NCI-H2196 (cell line): ENCODE measurements around the gene MYOZ3.

Experiments
- DNase-seq: peaks from one replicate; lab custom pipeline; 2025; ENCODE audit not compliant: unreplicated experiment; lab: John Stamatoyannopoulos, UW

The MYOZ3 gene

GRCh38 chr5:150626853-150627276 lies 34.2 kb upstream of the MYOZ3 start:
- no peak for DNase-seq

- DNase-seq, result no peak
Observed at GRCh38 chr5:150627731-150628545, 33.1 kb upstream of the MYOZ3 start.

GRCh38 chr5:150628936-150629485 lies 32.0 kb upstream of the MYOZ3 start:
- DNase-seq, result no peak

GRCh38 chr5:150630016-150630415 lies 31.0 kb upstream of the MYOZ3 start:
- DNase-seq, result no peak

- no peak for DNase-seq
Observed at GRCh38 chr5:150630461-150631325, 30.4 kb upstream of the MYOZ3 start.

GRCh38 chr5:150631326-150631701 lies 29.7 kb upstream of the MYOZ3 start:
- no peak for DNase-seq

- no peak for DNase-seq
Observed at GRCh38 chr5:150632305-150633160, 28.5 kb upstream of the MYOZ3 start.

GRCh38 chr5:150633429-150633828 lies 27.6 kb upstream of the MYOZ3 start:
- DNase-seq, result no peak

GRCh38 chr5:150636391-150637244 lies 24.4 kb upstream of the MYOZ3 start:
- peak; percentile 41 for DNase-seq

GRCh38 chr5:150637245-150638052 lies 23.6 kb upstream of the MYOZ3 start:
- DNase-seq, result no peak

GRCh38 chr5:150638053-150638444 lies 23.0 kb upstream of the MYOZ3 start:
- DNase-seq, result no peak

- no peak for DNase-seq
Observed at GRCh38 chr5:150638488-150639376, 22.3 kb upstream of the MYOZ3 start.

- DNase-seq, result no peak
Observed at GRCh38 chr5:150639377-150639692, 21.7 kb upstream of the MYOZ3 start.

GRCh38 chr5:150639751-150640150 lies 21.3 kb upstream of the MYOZ3 start:
- DNase-seq, result no peak

GRCh38 chr5:150640311-150641005 lies 20.6 kb upstream of the MYOZ3 start, which contains the start of gene SYNPO:
Gene SYNPO (plus strand): TSS chr5:150640660. CDS start chr5:150648276, 7,616 bp downstream.
- DNase-seq, result no peak

- no peak for DNase-seq
Observed at GRCh38 chr5:150641006-150641570, 20.0 kb upstream of the MYOZ3 start.
